ENCODE measurements around the gene GALNTL6. TPM values are rescaled to one million over a fixed set of nuclear protein-coding genes. Genes with fewer than 3 reads are reported as not detected.

Gene GALNTL6
- total and polyA plus RNA-seq, 2 of the 4 experiments (the other 2 are of a cell fraction) = under 0.01 TPM; not detected in 1

- Histone ChIP-seq H3K79me1 (ENCODE audit: low read depth in 1 of 2, low read length in 2 of 2) (no peaks in the 10 kb centered on the region), H2BK15ac (ENCODE audit: low read depth, low read length) (no peak overlapping the region), H3K27ac (ENCODE audit: insufficient read depth, low read length) (no peak overlapping the region), H4K8ac (ENCODE audit: low read depth in 2 of 2, low read length in 2 of 2) (no peak overlapping the region), H2BK5ac (ENCODE audit: low read depth, low read length, poor library complexity, severe bottlenecking) (no peak overlapping the region), H3K36me3 (ENCODE audit: control insufficient read depth, insufficient read depth, low read length) (no peaks in the 10 kb centered on the region), H3K4me2 (ENCODE audit: low read depth, low read length) (no peak overlapping the region), H3K4me3 (ENCODE audit: insufficient read depth, low read depth, low read length) (no peak overlapping the region), H3K9me3 (ENCODE audit: control insufficient read depth, insufficient read depth, low read length) (peaks cover 5% of the 10 kb centered on the region), H2AFZ (replicated peaks; ENCODE audit: low read length, poor library complexity) (no peak overlapping the region), H4K91ac (ENCODE audit: insufficient read depth, low read depth, low read length) (no peak overlapping the region), H3K56ac (ENCODE audit: extremely low read depth, insufficient read depth, low read length) (no peak overlapping the region), H2BK20ac (ENCODE audit: low read depth, low read length) (no peak overlapping the region), H4K20me1 (ENCODE audit: insufficient read depth, low read length) (no peaks in the 10 kb centered on the region), H3K4ac (ENCODE audit: low read depth, low read length) (no peak overlapping the region), H3K4me1 (ENCODE audit: control insufficient read depth, insufficient read depth, low read length) (no peaks in the 10 kb centered on the region), H3K9me1 (ENCODE audit: insufficient read depth, low read length) (no peaks in the 10 kb centered on the region), H3K27me3 (ENCODE audit: control insufficient read depth, insufficient read depth, low read length) (no peaks in the 10 kb centered on the region), H3K18ac (ENCODE audit: low read depth, low read length) (no peak overlapping the region), H3K9ac (ENCODE audit: low read depth, low read length) (no peak overlapping the region), H4K5ac (ENCODE audit: low read depth, low read length) (no peak overlapping the region), H3K14ac (replicated peaks; ENCODE audit: low read depth, low read length) (no peak overlapping the region), H2AK5ac (ENCODE audit: low read depth, low read length) (no peak overlapping the region), H2AK9ac (replicated peaks; ENCODE audit: low read depth, low read length, poor library complexity) (no peak overlapping the region), H3K23ac (ENCODE audit: low read depth, low read length) (no peak overlapping the region), H2BK120ac (ENCODE audit: low read depth, low read length) (no peak overlapping the region)
- dilution Hi-C loops (cut with HindIII; ENCODE audit: low sequenced_read_pairs, unreplicated experiment) = no loop called here
- ATAC-seq (ENCODE audit: low read depth) (no peak), DNase-seq (no peak)
- POLR2A ChIA-PET (ENCODE audit: unreplicated experiment) = no interaction called here
- BruUV-seq (replicated peaks) = no TSS peak
- TF ChIP-seq CHD1 (IDR thresholded peaks at IDR 0.05; ENCODE audit: low read depth, low read length) (no peak), MAFK (IDR thresholded peaks at IDR 0.05; ENCODE audit: low read depth, low read length) (no peak), CEBPB (IDR thresholded peaks at IDR 0.05; ENCODE audit: low read depth, low read length) (no peak), CTCF (conservative IDR thresholded peaks at IDR 0.05; ENCODE audit: low read depth, low read length) (no peak), MAZ (IDR thresholded peaks at IDR 0.05; ENCODE audit: borderline replicate concordance, low read depth, low read length) (no peak), RCOR1 (IDR thresholded peaks at IDR 0.05; ENCODE audit: insufficient replicate concordance, low read length) (no peak), SMC3 (IDR thresholded peaks at IDR 0.05; ENCODE audit: low read depth, low read length) (no peak), BHLHE40 (IDR thresholded peaks at IDR 0.05; ENCODE audit: low read depth, low read length) (no peak), RFX5 (IDR thresholded peaks at IDR 0.05; ENCODE audit: low read depth, low read length) (no peak), MXI1 (IDR thresholded peaks at IDR 0.05; ENCODE audit: borderline replicate concordance, low read depth, low read length) (no peak), POLR2A (IDR thresholded peaks at IDR 0.05; ENCODE audit: low read depth, low read length) (no peak), USF2 (IDR thresholded peaks at IDR 0.05; ENCODE audit: low read depth, low read length) (no peak), NFE2L2 (IDR thresholded peaks at IDR 0.05; ENCODE audit: low read depth, low read length) (no peak), ELK1 (IDR thresholded peaks at IDR 0.05; ENCODE audit: borderline replicate concordance, low read depth, low read length) (no peak), FOS (IDR thresholded peaks at IDR 0.05; ENCODE audit: low read depth, low read length) (no peak), RAD21 (IDR thresholded peaks at IDR 0.05; ENCODE audit: low read length) (no peak)
- in situ Hi-C loops (cut with MboI; ENCODE audit: low sequenced_read_pairs) = no loop called here
- intact Hi-C loops (cut with micrococcal nuclease) = no loop called here
- CTCF ChIA-PET = no interaction called here
- WGBS, 2 experiments (ENCODE audit: extremely low coverage in 2 of 2, insufficient read length in 1 of 2) = no CpG with 5 or more reads among the region's 2 CpGs
Observed at GRCh38 chr4:172147687-172148086, 334.5 kb downstream of the GALNTL6 start.
